Heart right ventricle (tissue), 16 donors: Measurements from ENCODE around the gene SEPTIN10. TPM values are rescaled to one million over a fixed set of nuclear protein-coding genes. Genes with fewer than 3 reads are reported as not detected.
A peak's percentile ranks its signal among the peaks of the same experiment; 100 is the strongest.

Source experiments
- ATAC-seq, 8 donors: fragments of 200-7000 bp; cut with Tn5 transposase; one replicate each; pipeline ENCODE4 v1.9.1; 2020; ENCODE audit warnings: mild to moderate bottlenecking in 8 of 8, moderate library complexity in 8 of 8, moderate number of reproducible peaks in 1 of 8
- DNase-seq, 2 donors: peaks; one replicate each; pipeline ENCODE4 v3.0.0-alpha.2; 2020
- H3K27ac ChIP-seq, 10 donors: fragments of 200-600 bp; sonication (generic) in 2 of 10; one replicate each; pipeline versions ENCODE4 v1.5.0 to v1.8.0; 2020 to 2022; ENCODE audit warnings: mild to moderate bottlenecking in 3 of 10
- H3K27me3 ChIP-seq, 7 donors: fragments of 200-600 bp; one replicate each; pipeline ENCODE4 v1.8.0; 2021 to 2022; ENCODE audit warnings: mild to moderate bottlenecking in 2 of 7
- H3K36me3 ChIP-seq, 9 donors: fragments of 200-600 bp; sonication (generic) in 1 of 9; one replicate each; pipeline versions ENCODE4 v1.5.0 to v1.8.0; 2020 to 2022; ENCODE audit warnings: mild to moderate bottlenecking in 2 of 9
- H3K4me1 ChIP-seq, 9 donors: fragments of 200-600 bp; sonication (generic) in 1 of 9; one replicate each; pipeline versions ENCODE4 v1.5.0 to v1.8.0; 2020 to 2022; ENCODE audit warnings: mild to moderate bottlenecking in 4 of 9
- H3K4me3 ChIP-seq, 10 donors: fragments of 200-600 bp; sonication (generic) in 2 of 10; one replicate each; pipeline versions ENCODE4 v1.5.0 to v1.8.0; 2020 to 2022; ENCODE audit warnings: mild to moderate bottlenecking in 7 of 10, moderate library complexity in 2 of 10
- H3K9me3 ChIP-seq, 11 donors: fragments of 200-600 bp in 10 of 11; sonication (generic) in 2 of 11; one replicate each; pipeline versions ENCODE4 v1.5.0 to v1.8.0; 2013 to 2022; ENCODE audit warnings: mild to moderate bottlenecking in 2 of 11, control low read depth in 1 of 11, moderate library complexity in 1 of 11
- WGBS, 2 donors: extraction: QIAGEN DNeasy Blood & Tissue Kit; methylation state at CpG; one replicate each; pipeline ENCODE4 v1.1.7; 2013; ENCODE audit warnings: inconsistent platforms in 1 of 2; 5-methylcytosine and 5-hydroxymethylcytosine counted together
- intact Hi-C, 10 donors: fragments of 100-400 bp; cut with DNase I; formaldehyde crosslinking; loops; one replicate each; pipeline versions ENCODE4 v1.11.1 to v1.14.2; 2022
- polyA plus RNA-seq, 2 donors: library from polyadenylated mRNA; stranded (reverse); fragments of 200-250 nt; gene quantifications; one replicate each; pipeline ENCODE4 v1.2.3, GENCODE V29; 2013
- total RNA-seq, 10 donors: library from RNA; stranded (reverse); fragmentation: NEBNext Ultra II Directional in 3 of 10; extraction: Animal tissue kit (Norgen Biotek cat#: 25700) in 3 of 10; gene quantifications; one replicate each; pipeline versions ENCODE4 v1.2.1 to v1.2.4, GENCODE V29; 2021 to 2023
- TF ChIP-seq, protein P1 (sequence below), 9 donors: fragments of 200-600 bp; sonication (generic) in 2 of 9; IDR thresholded peaks; one replicate each; pipeline versions ENCODE4 v1.5.0 to v1.8.0; 2021 to 2022; ENCODE audit warnings: antibody characterized with exemption in 9 of 9, mild to moderate bottlenecking in 5 of 9, moderate library complexity in 1 of 9
- donor health status: Arrhythmogenic right ventricular cardiomyopathy.
- donor health status: ischemic (EF 13 %, LVEDD 7.1; RV severe dilation, severe dysfunction).
- donor health status: healthy with polysubstance abuse.
- donor health status: DM: no; HTN: yes; CAD: no.
- donor health status: DM: no; HTN: no; CAD: no.
- donor health status: ischemic (EF 25% LVEDD 6.9; RV normal size, moderate dysfunction).
- donor health status: ischemic (EF 25% LVEDD 5.7; RV mildly dilated, moderate dysfunction).
- donor health status: healthy.
- donor health status: DM: yes; HTN: yes; CAD: no.
- donor health status: Ischemic cardiomyopathy.
- donor health status: ischemic (EF 35%, LVEDD 5.7; RV mildly dilated, moderate dysfunction).
- donor health status: nonischemic (EF 11% LVEDD 7.7; RV severe dilation, severe dysfunction).
- donor health status: DM: yes; HTN: yes; CAD: no.
- donor health status: PGD.
- donor health status: ischemic (EF 29% LVEDD 5.4; RV normal size, mild dysfunction).
- donor health status: nonischemic (EF 23%, LVEDD 6.1; RV moderate dilation, normal function).

SEPTIN10 gene
- total and polyA plus RNA-seq, 12 donors, result 20.9 to 61.0 (median 50.1) TPM

- ATAC-seq (no peak), DNase-seq (no peak)
- Histone ChIP-seq H3K9me3 (no peaks in the 10 kb centered on the region), H3K27me3 (no peaks in the 10 kb centered on the region), H3K4me1 (peaks cover 0 to 40% (median 0%) of the 10 kb centered on the region in 9 donors), H3K4me3 (no peak overlapping the region), H3K36me3 (no peaks in the 10 kb centered on the region), H3K27ac (peak overlapping the region in 1 of 10 donors; percentile 73)
- intact Hi-C loops, result no loop called here
- TF ChIP-seq, protein P1, sequence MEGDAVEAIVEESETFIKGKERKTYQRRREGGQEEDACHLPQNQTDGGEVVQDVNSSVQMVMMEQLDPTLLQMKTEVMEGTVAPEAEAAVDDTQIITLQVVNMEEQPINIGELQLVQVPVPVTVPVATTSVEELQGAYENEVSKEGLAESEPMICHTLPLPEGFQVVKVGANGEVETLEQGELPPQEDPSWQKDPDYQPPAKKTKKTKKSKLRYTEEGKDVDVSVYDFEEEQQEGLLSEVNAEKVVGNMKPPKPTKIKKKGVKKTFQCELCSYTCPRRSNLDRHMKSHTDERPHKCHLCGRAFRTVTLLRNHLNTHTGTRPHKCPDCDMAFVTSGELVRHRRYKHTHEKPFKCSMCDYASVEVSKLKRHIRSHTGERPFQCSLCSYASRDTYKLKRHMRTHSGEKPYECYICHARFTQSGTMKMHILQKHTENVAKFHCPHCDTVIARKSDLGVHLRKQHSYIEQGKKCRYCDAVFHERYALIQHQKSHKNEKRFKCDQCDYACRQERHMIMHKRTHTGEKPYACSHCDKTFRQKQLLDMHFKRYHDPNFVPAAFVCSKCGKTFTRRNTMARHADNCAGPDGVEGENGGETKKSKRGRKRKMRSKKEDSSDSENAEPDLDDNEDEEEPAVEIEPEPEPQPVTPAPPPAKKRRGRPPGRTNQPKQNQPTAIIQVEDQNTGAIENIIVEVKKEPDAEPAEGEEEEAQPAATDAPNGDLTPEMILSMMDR (IDR thresholded peaks at IDR 0.05), result no peak
- WGBS, 2 donors, result 94 to 98% methylated on average over 1 of the region's 1 CpG
Observed at GRCh38 chr2:109636317-109636716, 22.6 kb upstream of the SEPTIN10 start.

DNA sequence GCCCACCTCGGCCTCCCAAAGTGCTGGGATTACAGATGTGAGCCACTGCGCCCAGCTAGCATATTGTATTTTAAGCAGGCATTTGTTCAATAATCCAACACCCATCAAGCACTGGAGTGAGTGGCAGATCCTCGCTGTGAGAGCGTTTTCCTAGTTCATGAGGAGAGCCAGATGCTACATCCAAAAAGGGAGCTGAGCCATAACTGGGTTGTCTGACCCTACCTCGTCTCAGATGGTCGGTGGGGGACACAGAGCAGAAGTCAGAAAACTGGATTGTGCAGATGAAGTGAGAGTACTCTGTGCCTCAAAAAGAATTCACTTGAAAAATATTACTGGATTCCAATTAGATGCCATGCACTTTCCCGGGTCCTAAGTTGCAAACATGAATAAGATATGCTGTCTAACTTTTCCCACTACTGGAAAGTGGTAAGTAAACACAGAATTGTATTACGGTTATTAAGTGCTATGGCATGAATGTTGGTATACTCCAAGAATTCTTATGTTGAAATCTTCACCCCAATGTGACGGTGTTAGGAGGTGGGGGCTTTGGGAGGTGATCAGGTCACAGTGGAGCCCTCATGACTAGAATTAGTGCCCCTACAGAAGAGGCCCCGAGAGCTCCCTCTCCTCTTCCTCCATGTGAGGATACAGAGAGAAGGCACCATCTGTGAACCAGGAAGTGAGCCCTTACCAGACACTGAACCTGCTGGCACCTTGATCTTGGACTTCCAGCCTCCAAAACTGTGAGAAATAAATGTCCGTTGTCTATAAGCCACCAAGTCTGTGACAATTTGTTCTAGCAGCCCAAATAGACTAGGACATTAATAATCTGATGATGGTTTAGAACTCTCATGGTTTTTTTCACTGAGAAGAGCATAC is 21.9 kb upstream of the SEPTIN10 start:
- intact Hi-C loops, result no loop called here
- no peak overlapping the region for H3K4me3 ChIP-seq
- DNase-seq, result no peak
- H3K4me1 ChIP-seq, result peaks cover 0 to 40% (median 0%) of the 10 kb centered on the region in 9 donors
- no peaks in the 10 kb centered on the region for H3K36me3 ChIP-seq
- ATAC-seq, result no peak
- TF ChIP-seq, protein P1 (IDR thresholded peaks at IDR 0.05), result no peak
- H3K27me3 ChIP-seq, result no peaks in the 10 kb centered on the region
- peak overlapping the region in 1 of 10 donors; percentile 56 for H3K27ac ChIP-seq
- 90 to 93% methylated on average over 11 of the region's 11 CpGs for WGBS, 2 donors
- no peaks in the 10 kb centered on the region for H3K9me3 ChIP-seq

DNA sequence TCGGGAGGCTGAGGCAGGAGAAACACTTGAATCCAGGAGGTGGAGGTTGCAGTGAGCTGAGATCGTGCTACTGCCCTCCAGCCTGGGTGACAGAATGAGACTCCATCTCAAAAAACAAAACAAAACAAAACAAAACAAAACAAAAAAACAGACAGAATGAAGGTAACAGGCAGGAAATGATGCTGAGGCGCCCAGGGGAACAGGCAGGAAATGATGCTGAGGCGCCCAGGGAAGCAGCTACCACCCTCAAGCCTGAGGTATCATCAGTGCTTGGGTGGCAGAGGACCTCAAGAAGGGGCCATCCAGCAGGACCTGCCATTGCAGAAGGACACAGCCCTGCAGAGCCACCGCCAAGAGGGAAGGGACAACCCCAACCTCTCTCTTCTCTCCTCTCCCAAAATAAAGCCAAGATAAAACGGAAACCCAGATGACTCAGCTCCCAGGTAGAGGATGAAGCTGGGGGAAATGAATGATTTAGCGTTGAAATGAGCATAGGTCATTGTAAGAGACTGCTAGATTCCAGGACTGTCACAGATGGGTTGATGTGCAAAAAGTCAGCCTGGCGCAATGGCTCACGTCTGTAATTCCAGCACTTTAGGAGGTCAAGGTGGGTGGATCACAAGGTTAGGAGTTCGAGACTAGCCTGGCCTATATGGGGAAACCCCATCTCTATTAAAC is 19.7 kb upstream of the SEPTIN10 start:
- no peak for DNase-seq
- intact Hi-C loops, result no loop called here
- Histone ChIP-seq H3K4me1 (peaks cover 0 to 35% (median 0%) of the 10 kb centered on the region in 9 donors), H3K27ac (no peak overlapping the region), H3K9me3 (no peaks in the 10 kb centered on the region), H3K4me3 (no peak overlapping the region), H3K27me3 (no peaks in the 10 kb centered on the region), H3K36me3 (no peaks in the 10 kb centered on the region)
- TF ChIP-seq, protein P1 (IDR thresholded peaks at IDR 0.05), result no peak
- no peak for ATAC-seq
- WGBS, 2 donors, result 86 to 91% methylated on average over 10 of the region's 10 CpGs

GRCh38 chr2:109632158-109632789 is 18.5 kb upstream of the SEPTIN10 start:
- TF ChIP-seq, protein P1 (IDR thresholded peaks at IDR 0.05), result no peak
- Histone ChIP-seq H3K36me3 (no peaks in the 10 kb centered on the region), H3K4me1 (peaks cover 0 to 25% (median 0%) of the 10 kb centered on the region in 9 donors), H3K4me3 (no peak overlapping the region), H3K27ac (no peak overlapping the region), H3K9me3 (no peaks in the 10 kb centered on the region), H3K27me3 (no peaks in the 10 kb centered on the region)
- no peak for ATAC-seq
- intact Hi-C loops, result no loop called here
- no peak for DNase-seq
- 88 to 90% methylated on average over 14 of the region's 14 CpGs for WGBS, 2 donors
